Stimulated activated CD4-positive, alpha-beta T cell treated with anti-CD3 and anti-CD28 coated beads, Interleukin-1b, Interleukin-23, amount 100 ng/mL, for 24 hours (primary cell): Measurements from ENCODE around the gene IFNGR1.

Source experiments
- DNase-seq, 4 experiments: peaks; one replicate each; pipeline ENCODE4 v3.0.0-alpha.2; 2020; ENCODE audit warnings: low read depth in 4 of 4, low spot score in 1 of 4

The IFNGR1 gene

GRCh38 chr6:137156650-137157049, 62.5 kb downstream of the IFNGR1 start:
- DNase-seq, result no peak

GRCh38 chr6:137155830-137156229, 63.4 kb downstream of the IFNGR1 start:
- peak in 1 of 4 experiments; percentile 25 for DNase-seq

- no peak for DNase-seq
Observed at GRCh38 chr6:137150072-137150471, 69.1 kb downstream of the IFNGR1 start.

- no peak for DNase-seq
Observed at GRCh38 chr6:137149035-137149393, 70.2 kb downstream of the IFNGR1 start.

- no peak for DNase-seq
Observed at GRCh38 chr6:137148306-137149034, 70.7 kb downstream of the IFNGR1 start.
